ENCODE data around the gene ADGRF3.

DNA sequence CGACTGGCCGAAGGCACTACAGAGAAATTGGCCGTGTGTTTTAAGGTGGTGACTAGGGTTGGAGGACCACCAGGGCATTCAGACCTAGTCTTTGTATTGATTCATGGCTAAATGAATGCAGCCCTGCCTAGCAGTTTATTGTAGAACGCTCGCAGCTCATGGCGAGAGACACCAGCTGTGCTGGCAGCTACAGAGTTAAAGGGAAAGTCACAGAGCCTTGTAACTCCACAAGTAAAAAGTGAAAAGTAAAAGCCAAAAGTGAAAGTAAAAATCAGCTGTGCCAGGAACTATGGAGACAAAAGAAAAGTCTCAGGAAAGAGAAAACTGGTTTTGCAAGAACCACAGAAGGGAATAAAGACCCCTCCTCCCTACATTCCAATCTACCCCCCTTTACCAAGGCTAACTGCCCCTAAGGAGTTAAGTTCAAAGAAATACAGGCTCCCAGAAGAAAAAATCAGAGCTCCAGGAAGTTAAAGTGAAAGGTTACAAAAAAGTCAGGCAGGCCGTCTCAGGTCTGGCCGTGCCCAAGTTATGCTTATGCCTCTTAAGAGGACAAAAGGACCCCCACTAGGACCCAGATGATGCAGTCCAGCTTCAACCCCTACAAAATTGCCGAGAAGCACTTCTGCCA lies 47.0 kb downstream of the ADGRF3 start:
- TF ChIP-seq, protein P1, sequence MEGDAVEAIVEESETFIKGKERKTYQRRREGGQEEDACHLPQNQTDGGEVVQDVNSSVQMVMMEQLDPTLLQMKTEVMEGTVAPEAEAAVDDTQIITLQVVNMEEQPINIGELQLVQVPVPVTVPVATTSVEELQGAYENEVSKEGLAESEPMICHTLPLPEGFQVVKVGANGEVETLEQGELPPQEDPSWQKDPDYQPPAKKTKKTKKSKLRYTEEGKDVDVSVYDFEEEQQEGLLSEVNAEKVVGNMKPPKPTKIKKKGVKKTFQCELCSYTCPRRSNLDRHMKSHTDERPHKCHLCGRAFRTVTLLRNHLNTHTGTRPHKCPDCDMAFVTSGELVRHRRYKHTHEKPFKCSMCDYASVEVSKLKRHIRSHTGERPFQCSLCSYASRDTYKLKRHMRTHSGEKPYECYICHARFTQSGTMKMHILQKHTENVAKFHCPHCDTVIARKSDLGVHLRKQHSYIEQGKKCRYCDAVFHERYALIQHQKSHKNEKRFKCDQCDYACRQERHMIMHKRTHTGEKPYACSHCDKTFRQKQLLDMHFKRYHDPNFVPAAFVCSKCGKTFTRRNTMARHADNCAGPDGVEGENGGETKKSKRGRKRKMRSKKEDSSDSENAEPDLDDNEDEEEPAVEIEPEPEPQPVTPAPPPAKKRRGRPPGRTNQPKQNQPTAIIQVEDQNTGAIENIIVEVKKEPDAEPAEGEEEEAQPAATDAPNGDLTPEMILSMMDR (IDR thresholded peaks at IDR 0.05): no peak
- TF ChIP-seq POLR2A (IDR thresholded peaks at IDR 0.05): peak; percentile 14
- TF ChIP-seq POLR2AphosphoS5 (IDR thresholded peaks at IDR 0.05): peak; percentile 27
